ENCODE results near the gene CAMTA1. TPM values are rescaled to one million over a fixed set of nuclear protein-coding genes. Genes with fewer than 3 reads are reported as not detected.

Gene CAMTA1
- polyA plus RNA-seq, 1 donor from 2014 or later: 162 TPM

DNA sequence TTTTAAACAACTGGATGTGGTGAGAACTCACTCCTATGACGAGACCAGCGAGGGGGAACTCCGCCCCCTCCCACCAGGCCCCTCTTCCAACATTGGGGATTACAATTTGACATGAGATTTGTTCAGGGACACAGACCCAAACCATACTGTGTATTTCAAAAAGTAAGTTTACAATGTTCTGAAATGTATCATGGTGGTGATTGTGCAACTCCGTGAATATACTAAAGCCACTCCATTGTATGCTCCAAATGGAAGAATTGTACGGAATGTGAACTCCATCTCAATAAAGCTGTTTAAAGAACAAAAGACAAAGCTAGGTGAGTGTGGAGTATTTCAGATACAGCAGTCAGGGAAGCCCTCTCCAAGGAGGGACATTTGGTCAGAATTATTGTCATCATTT lies 553.8 kb downstream of the CAMTA1 start:
- H3F3A ChIP-seq (ENCODE audit: insufficient read depth, low read length, poor library complexity, severe bottlenecking): no peaks in the 10 kb centered on the region
- no peak overlapping the region for H3K4me2 ChIP-seq (ENCODE audit: low read length)
- H3K79me2 ChIP-seq (replicated peaks; ENCODE audit: insufficient read depth, low read length): no peaks in the 10 kb centered on the region
- no peak overlapping the region for H2AFZ ChIP-seq (ENCODE audit: low read depth, low read length)
- no peak overlapping the region for H3K27ac ChIP-seq (ENCODE audit: low read length)
- no peaks in the 10 kb centered on the region for H3K27me3 ChIP-seq (ENCODE audit: insufficient read depth, low read depth, low read length)
- no peaks in the 10 kb centered on the region for H3K36me3 ChIP-seq (ENCODE audit: insufficient read depth, low read length)
- no peak overlapping the region for H3K9ac ChIP-seq (ENCODE audit: low read length)
- TF ChIP-seq RAD21 (conservative IDR thresholded peaks at IDR 0.05): no peak
- no peak for TF ChIP-seq EZH2 (IDR thresholded peaks at IDR 0.05; ENCODE audit: borderline replicate concordance, insufficient read depth, low read length, poor library complexity, severe bottlenecking)
- no peak for TF ChIP-seq REST (IDR thresholded peaks at IDR 0.05; ENCODE audit: borderline replicate concordance)
- TF ChIP-seq EP300 (conservative IDR thresholded peaks at IDR 0.05; ENCODE audit: poor library complexity, severe bottlenecking): no peak
- TF ChIP-seq MXI1 (conservative IDR thresholded peaks at IDR 0.05; ENCODE audit: poor library complexity, severe bottlenecking): no peak
- TF ChIP-seq, protein P1, sequence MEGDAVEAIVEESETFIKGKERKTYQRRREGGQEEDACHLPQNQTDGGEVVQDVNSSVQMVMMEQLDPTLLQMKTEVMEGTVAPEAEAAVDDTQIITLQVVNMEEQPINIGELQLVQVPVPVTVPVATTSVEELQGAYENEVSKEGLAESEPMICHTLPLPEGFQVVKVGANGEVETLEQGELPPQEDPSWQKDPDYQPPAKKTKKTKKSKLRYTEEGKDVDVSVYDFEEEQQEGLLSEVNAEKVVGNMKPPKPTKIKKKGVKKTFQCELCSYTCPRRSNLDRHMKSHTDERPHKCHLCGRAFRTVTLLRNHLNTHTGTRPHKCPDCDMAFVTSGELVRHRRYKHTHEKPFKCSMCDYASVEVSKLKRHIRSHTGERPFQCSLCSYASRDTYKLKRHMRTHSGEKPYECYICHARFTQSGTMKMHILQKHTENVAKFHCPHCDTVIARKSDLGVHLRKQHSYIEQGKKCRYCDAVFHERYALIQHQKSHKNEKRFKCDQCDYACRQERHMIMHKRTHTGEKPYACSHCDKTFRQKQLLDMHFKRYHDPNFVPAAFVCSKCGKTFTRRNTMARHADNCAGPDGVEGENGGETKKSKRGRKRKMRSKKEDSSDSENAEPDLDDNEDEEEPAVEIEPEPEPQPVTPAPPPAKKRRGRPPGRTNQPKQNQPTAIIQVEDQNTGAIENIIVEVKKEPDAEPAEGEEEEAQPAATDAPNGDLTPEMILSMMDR (IDR thresholded peaks at IDR 0.05; ENCODE audit: poor library complexity, severe bottlenecking): no peak
- no peak for TF ChIP-seq TAF1 (IDR thresholded peaks at IDR 0.05; ENCODE audit: low read depth)
- TF ChIP-seq SMC3 (conservative IDR thresholded peaks at IDR 0.05; ENCODE audit: poor library complexity): no peak
- no peak for TF ChIP-seq POLR2AphosphoS5 (IDR thresholded peaks at IDR 0.05)
- peaks cover 4% of the 10 kb centered on the region for H3K9me3 ChIP-seq (ENCODE audit: low read length)
- no peak overlapping the region for H3K4me3 ChIP-seq (ENCODE audit: low read length)
- H4K20me1 ChIP-seq (ENCODE audit: insufficient read depth): no peaks in the 10 kb centered on the region
- H3K9me2 ChIP-seq (ENCODE audit: insufficient read depth, low read length): no peaks in the 10 kb centered on the region

GRCh38 chr1:7339953-7340352 lies 554.7 kb downstream of the CAMTA1 start:
- H2AFZ ChIP-seq (ENCODE audit: low read depth, low read length): no peak overlapping the region
- no peak overlapping the region for H3K27ac ChIP-seq (ENCODE audit: low read length)
- no peaks in the 10 kb centered on the region for H3K9me2 ChIP-seq (ENCODE audit: insufficient read depth, low read length)
- H3K27me3 ChIP-seq (ENCODE audit: insufficient read depth, low read depth, low read length): no peaks in the 10 kb centered on the region
- H3K4me2 ChIP-seq (ENCODE audit: low read length): no peak overlapping the region
- H3K4me3 ChIP-seq (ENCODE audit: low read length): no peak overlapping the region
- peaks cover 4% of the 10 kb centered on the region for H3K9me3 ChIP-seq (ENCODE audit: low read length)
- H3F3A ChIP-seq (ENCODE audit: insufficient read depth, low read length, poor library complexity, severe bottlenecking): no peaks in the 10 kb centered on the region
- no peaks in the 10 kb centered on the region for H3K36me3 ChIP-seq (ENCODE audit: insufficient read depth, low read length)
- no peaks in the 10 kb centered on the region for H3K79me2 ChIP-seq (replicated peaks; ENCODE audit: insufficient read depth, low read length)
- H3K9ac ChIP-seq (ENCODE audit: low read length): no peak overlapping the region
- no peaks in the 10 kb centered on the region for H4K20me1 ChIP-seq (ENCODE audit: insufficient read depth)
- TF ChIP-seq POLR2AphosphoS5 (IDR thresholded peaks at IDR 0.05) (no peak), EP300 (conservative IDR thresholded peaks at IDR 0.05; ENCODE audit: poor library complexity, severe bottlenecking) (no peak), RAD21 (conservative IDR thresholded peaks at IDR 0.05) (no peak), TAF1 (IDR thresholded peaks at IDR 0.05; ENCODE audit: low read depth) (no peak), MXI1 (conservative IDR thresholded peaks at IDR 0.05; ENCODE audit: poor library complexity, severe bottlenecking) (no peak), SMC3 (conservative IDR thresholded peaks at IDR 0.05; ENCODE audit: poor library complexity) (no peak), REST (IDR thresholded peaks at IDR 0.05; ENCODE audit: borderline replicate concordance) (no peak), EZH2 (IDR thresholded peaks at IDR 0.05; ENCODE audit: borderline replicate concordance, insufficient read depth, low read length, poor library complexity, severe bottlenecking) (no peak)
- TF ChIP-seq, protein P1 (IDR thresholded peaks at IDR 0.05; ENCODE audit: poor library complexity, severe bottlenecking): no peak

All from neural cell (in vitro differentiated cells).